BJ (cell line): ENCODE results near the gene OR5K2. TPM values are rescaled to one million over a fixed set of nuclear protein-coding genes. Genes with fewer than 3 reads are reported as not detected.

Experiments
- CTCF ChIA-PET: fragments of 350-600 bp; formaldehyde crosslinking; extraction: SDS; loops from one replicate; lab custom pipeline; 2021; ENCODE audit warnings: antibody characterized with exemption, inconsistent platforms; lab: Yijun Ruan, JAX
- POLR2A ChIA-PET: fragments of 300-600 bp; sonication (Branson Sonifier 250); formaldehyde crosslinking; extraction: SDS; loops from one replicate; lab custom pipeline; 2021; ENCODE audit warnings: antibody characterized with exemption; lab: Charles Lee
- DNase-seq: peaks from one replicate; pipeline ENCODE4 v3.0.0-alpha.2; 2011; ENCODE audit warnings: low read depth
- H3K27me3 ChIP-seq: 2 replicates; pipeline ENCODE4 v1.6.0; 2011; ENCODE audit warnings: low read length; ENCODE audit not compliant: control insufficient read depth, insufficient read depth
- H3K36me3 ChIP-seq: 2 replicates; pipeline ENCODE4 v1.5.1; 2011; ENCODE audit warnings: low read length; ENCODE audit not compliant: control insufficient read depth, insufficient read depth
- H3K4me3 ChIP-seq: 2 replicates; pipeline ENCODE4 v1.5.1; 2011; ENCODE audit warnings: low read depth, mild to moderate bottlenecking, control low read depth, low read length
- polyA plus RNA-seq: library from polyadenylated mRNA; depleted of rRNA; stranded (reverse); fragments of >200 nt; gene quantifications from 2 replicates; pipeline ENCODE4 v1.2.3, GENCODE V29; 2011
- TF ChIP-seq, protein P1 (sequence below): IDR thresholded peaks from 2 replicates; pipeline ENCODE4 v1.5.1; 2011; ENCODE audit warnings: low read depth, mild to moderate bottlenecking, control low read depth, inconsistent platforms, low read length, moderate library complexity; ENCODE audit not compliant: insufficient read depth

Gene OR5K2
- polyA plus RNA-seq, 1 experiment: not detected

DNA sequence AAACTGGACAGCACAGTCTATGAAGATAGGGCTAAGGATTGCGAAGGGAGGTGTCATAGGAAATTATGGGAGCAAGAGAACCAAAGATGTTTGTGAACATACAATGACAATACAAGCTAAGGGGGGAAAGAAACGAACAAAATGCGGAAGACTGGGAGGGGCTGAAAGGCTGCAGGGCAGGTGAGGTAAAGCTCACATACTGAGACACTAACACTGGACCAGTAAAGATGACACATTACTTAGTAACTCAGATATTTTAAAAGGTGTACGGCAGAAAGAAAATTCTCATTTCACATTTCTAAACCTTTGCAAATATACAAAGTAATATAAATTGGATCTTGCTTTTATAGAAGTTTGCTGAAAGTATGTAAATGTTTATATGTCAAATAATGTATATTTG lies 15.1 kb downstream of the OR5K2 start:
- Histone ChIP-seq H3K36me3 (no peaks in the 10 kb centered on the region; the same call in 1 of the 2 replicates), H3K4me3 (no peak overlapping the region), H3K27me3 (no peaks in the 10 kb centered on the region)
- no peak for DNase-seq
- ChIA-PET POLR2A (no interaction called here), CTCF (interaction anchor here (0.9 kb wide), 1 partner anchor 16 kb away, joined by 3 read pairs; no protein-coding TSS in a partner anchor)
- TF ChIP-seq, protein P1, sequence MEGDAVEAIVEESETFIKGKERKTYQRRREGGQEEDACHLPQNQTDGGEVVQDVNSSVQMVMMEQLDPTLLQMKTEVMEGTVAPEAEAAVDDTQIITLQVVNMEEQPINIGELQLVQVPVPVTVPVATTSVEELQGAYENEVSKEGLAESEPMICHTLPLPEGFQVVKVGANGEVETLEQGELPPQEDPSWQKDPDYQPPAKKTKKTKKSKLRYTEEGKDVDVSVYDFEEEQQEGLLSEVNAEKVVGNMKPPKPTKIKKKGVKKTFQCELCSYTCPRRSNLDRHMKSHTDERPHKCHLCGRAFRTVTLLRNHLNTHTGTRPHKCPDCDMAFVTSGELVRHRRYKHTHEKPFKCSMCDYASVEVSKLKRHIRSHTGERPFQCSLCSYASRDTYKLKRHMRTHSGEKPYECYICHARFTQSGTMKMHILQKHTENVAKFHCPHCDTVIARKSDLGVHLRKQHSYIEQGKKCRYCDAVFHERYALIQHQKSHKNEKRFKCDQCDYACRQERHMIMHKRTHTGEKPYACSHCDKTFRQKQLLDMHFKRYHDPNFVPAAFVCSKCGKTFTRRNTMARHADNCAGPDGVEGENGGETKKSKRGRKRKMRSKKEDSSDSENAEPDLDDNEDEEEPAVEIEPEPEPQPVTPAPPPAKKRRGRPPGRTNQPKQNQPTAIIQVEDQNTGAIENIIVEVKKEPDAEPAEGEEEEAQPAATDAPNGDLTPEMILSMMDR: no peak

- ChIA-PET CTCF (interaction anchor here (0.9 to 1.3 kb wide), 2 partner anchors 17 to 84 kb away, joined by 3 to 4 read pairs; no protein-coding TSS in a partner anchor), POLR2A (no interaction called here)
Measured at GRCh38 chr3:98513091-98513511, 15.6 kb downstream of the OR5K2 start.

DNA sequence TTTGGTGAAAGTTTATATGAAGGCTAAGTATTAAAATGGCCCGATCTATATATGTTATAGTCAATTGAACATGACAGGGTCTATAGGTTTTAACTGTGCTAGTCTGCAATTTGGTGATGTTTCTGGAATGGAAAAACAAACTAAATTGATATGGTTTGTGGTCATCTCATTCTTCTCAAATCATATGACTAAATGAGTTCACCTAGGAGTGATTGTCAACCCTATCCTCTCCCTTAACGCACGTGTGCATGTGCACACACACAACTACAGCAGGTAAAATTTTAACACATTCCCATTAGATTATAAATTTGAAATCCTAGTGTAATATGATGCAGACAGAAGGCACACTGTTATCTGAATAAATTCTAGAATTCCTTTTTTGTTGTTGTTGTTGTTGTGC lies 16.3 kb downstream of the OR5K2 start:
- ChIA-PET CTCF (interaction anchor here (0.7 to 1.3 kb wide), 3 partner anchors 18 to 234 kb away, joined by 3 to 4 read pairs (median 3); no protein-coding TSS in a partner anchor), POLR2A (no interaction called here)

More at GRCh38 chr3:98513091-98513511, 15.6 kb downstream of the OR5K2 start:
- TF ChIP-seq, protein P1: no peak
- Histone ChIP-seq H3K27me3 (no peaks in the 10 kb centered on the region), H3K4me3 (no peak overlapping the region), H3K36me3 (no peaks in the 10 kb centered on the region; the same call in 1 of the 2 replicates)
- DNase-seq: no peak

GRCh38 chr3:98514948-98515347 lies 17.5 kb downstream of the OR5K2 start:
- TF ChIP-seq, protein P1: no peak
- CTCF ChIA-PET: no interaction called here
- no peaks in the 10 kb centered on the region for H3K27me3 ChIP-seq
- no peak for DNase-seq
- no peaks in the 10 kb centered on the region for H3K36me3 ChIP-seq
- POLR2A ChIA-PET: no interaction called here
- no peak overlapping the region for H3K4me3 ChIP-seq

More for the DNA sequence above, 16.3 kb downstream of the OR5K2 start:
- Histone ChIP-seq H3K27me3 (no peaks in the 10 kb centered on the region), H3K4me3 (no peak overlapping the region), H3K36me3 (no peaks in the 10 kb centered on the region; the same call in 1 of the 2 replicates)
- DNase-seq: no peak
- TF ChIP-seq, protein P1: no peak

- CTCF ChIA-PET: interaction anchor here (1.1 kb wide), 1 partner anchor 11 kb away, joined by 3 read pairs; no protein-coding TSS in a partner anchor
- Histone ChIP-seq H3K4me3 (no peak overlapping the region), H3K36me3 (no peaks in the 10 kb centered on the region), H3K27me3 (no peaks in the 10 kb centered on the region)
- POLR2A ChIA-PET: no interaction called here
- DNase-seq: no peak
- TF ChIP-seq, protein P1: no peak
Measured at GRCh38 chr3:98518816-98519215, 21.3 kb downstream of the OR5K2 start.
